IMR-90 (cell line): ENCODE results near the gene TBC1D16. TPM values are rescaled to one million over a fixed set of nuclear protein-coding genes. Genes with fewer than 3 reads are reported as not detected.

ENCODE experiments used
- ATAC-seq: fragments of 200-7000 bp; cut with Tn5 transposase; 2 replicates; pipeline ENCODE4 v1.9.1; 2020; ENCODE audit warnings: low read depth, mild to moderate bottlenecking, moderate library complexity
- BruUV-seq: library from RNA; stranded (reverse); fragments of 400-500 nt; replicated peaks from 2 replicates; lab custom pipeline; 2021; lab: Mats Ljungman, UMichigan
- CTCF ChIA-PET: fragments of 300-600 bp; formaldehyde crosslinking; extraction: SDS; loops from one replicate; lab custom pipeline; 2021; ENCODE audit warnings: antibody characterized with exemption; lab: Yijun Ruan, JAX
- POLR2A ChIA-PET: fragments of 300-600 bp; sonication (Branson Sonifier 250); formaldehyde crosslinking; loops from one replicate; lab custom pipeline; 2022; ENCODE audit warnings: antibody characterized with exemption; ENCODE audit not compliant: unreplicated experiment; lab: Charles Lee
- DNase-seq: peaks from one replicate; pipeline ENCODE4 v3.0.0; 2013
- H2AFZ ChIP-seq: replicated peaks from 2 replicates; pipeline ENCODE3; 2013; ENCODE audit warnings: low read length, mild to moderate bottlenecking; ENCODE audit not compliant: poor library complexity
- H2AK5ac ChIP-seq: 2 replicates; pipeline ENCODE4 v1.6.1; 2013; ENCODE audit warnings: low read depth, low read length, inconsistent platforms
- H2AK9ac ChIP-seq: replicated peaks from 2 replicates; pipeline ENCODE3; 2013; ENCODE audit warnings: mild to moderate bottlenecking, low read depth, low read length, moderate library complexity; ENCODE audit not compliant: poor library complexity
- H2BK120ac ChIP-seq: 2 replicates; pipeline ENCODE4 v1.6.1; 2013; ENCODE audit warnings: low read depth, low read length, inconsistent platforms
- H2BK15ac ChIP-seq: 3 replicates; pipeline ENCODE4 v1.6.1; 2013; ENCODE audit warnings: low read depth, low read length, inconsistent platforms
- H2BK20ac ChIP-seq: 2 replicates; pipeline ENCODE4 v1.6.1; 2013; ENCODE audit warnings: low read depth, mild to moderate bottlenecking, inconsistent platforms, low read length, moderate library complexity
- H2BK5ac ChIP-seq: 2 replicates; pipeline ENCODE4 v1.6.1; 2013; ENCODE audit warnings: mild to moderate bottlenecking, low read depth, low read length, inconsistent platforms; ENCODE audit not compliant: poor library complexity, severe bottlenecking
- H3K14ac ChIP-seq: replicated peaks from 2 replicates; pipeline ENCODE4 v1.6.1; 2013; ENCODE audit warnings: low read depth, low read length, inconsistent platforms
- H3K18ac ChIP-seq: 2 replicates; pipeline ENCODE4 v1.6.1; 2013; ENCODE audit warnings: low read depth, low read length, control low read depth
- H3K23ac ChIP-seq: 2 replicates; pipeline ENCODE4 v1.6.1; 2013; ENCODE audit warnings: low read depth, low read length, inconsistent platforms
- H3K27ac ChIP-seq: 2 replicates; pipeline ENCODE4 v1.5.1; 2013; ENCODE audit warnings: mild to moderate bottlenecking, control low read depth, low read length; ENCODE audit not compliant: insufficient read depth
- H3K27me3 ChIP-seq: 2 replicates; pipeline ENCODE4 v1.6.1; 2013; ENCODE audit warnings: low read length; ENCODE audit not compliant: control insufficient read depth, insufficient read depth
- H3K36me3 ChIP-seq: 2 replicates; pipeline ENCODE4 v1.6.1; 2013; ENCODE audit warnings: low read length, mixed read lengths; ENCODE audit not compliant: control insufficient read depth, insufficient read depth
- H3K4ac ChIP-seq: 2 replicates; pipeline ENCODE4 v1.6.1; 2013; ENCODE audit warnings: low read depth, low read length, inconsistent platforms
- H3K4me1 ChIP-seq: 2 replicates; pipeline ENCODE4 v1.6.1; 2013; ENCODE audit warnings: low read length, mixed read lengths; ENCODE audit not compliant: control insufficient read depth, insufficient read depth
- H3K4me2 ChIP-seq: 2 replicates; pipeline ENCODE4 v1.6.1; 2013; ENCODE audit warnings: low read depth, mild to moderate bottlenecking, control low read depth, low read length, moderate library complexity
- H3K4me3 ChIP-seq: 2 replicates; pipeline ENCODE4 v1.5.1; 2013; ENCODE audit warnings: low read depth, mild to moderate bottlenecking, control low read depth, low read length, moderate library complexity; ENCODE audit not compliant: insufficient read depth
- H3K56ac ChIP-seq: 2 replicates; pipeline ENCODE4 v1.6.1; 2013; ENCODE audit warnings: low read length, inconsistent platforms; ENCODE audit not compliant: insufficient read depth; ENCODE audit errors: extremely low read depth
- H3K79me1 ChIP-seq, 2 experiments: 2 replicates each; pipeline ENCODE4 v1.6.1; 2013; ENCODE audit warnings: low read length in 2 of 2, inconsistent platforms in 1 of 2, low read depth in 1 of 2
- H3K9ac ChIP-seq: 2 replicates; pipeline ENCODE4 v1.6.1; 2013; ENCODE audit warnings: low read depth, low read length, control low read depth
- H3K9me1 ChIP-seq: 2 replicates; pipeline ENCODE4 v1.6.1; 2013; ENCODE audit warnings: low read length, inconsistent platforms; ENCODE audit not compliant: insufficient read depth
- H3K9me3 ChIP-seq: 2 replicates; pipeline ENCODE4 v1.6.1; 2013; ENCODE audit warnings: low read length; ENCODE audit not compliant: control insufficient read depth, insufficient read depth
- H4K20me1 ChIP-seq: 2 replicates; pipeline ENCODE4 v1.6.1; 2013; ENCODE audit warnings: low read length, inconsistent platforms; ENCODE audit not compliant: insufficient read depth
- H4K5ac ChIP-seq: 2 replicates; pipeline ENCODE4 v1.6.1; 2013; ENCODE audit warnings: mild to moderate bottlenecking, low read depth, low read length, control low read depth
- H4K8ac ChIP-seq, 2 experiments: 2 replicates each; pipeline ENCODE4 v1.6.1; 2013; ENCODE audit warnings: low read depth in 2 of 2, low read length in 2 of 2, control low read depth in 1 of 2, inconsistent platforms in 1 of 2
- H4K91ac ChIP-seq: 2 replicates; pipeline ENCODE4 v1.6.1; 2013; ENCODE audit warnings: low read depth, low read length, inconsistent platforms; ENCODE audit not compliant: insufficient read depth
- CEBPB ChIP-seq: IDR thresholded peaks from 2 replicates; pipeline ENCODE4 v1.6.1; 2012; ENCODE audit warnings: low read depth, low read length, improper control_type of control experiment
- CTCF ChIP-seq: conservative IDR thresholded peaks from 2 replicates; pipeline ENCODE4 v1.5.1; 2012; ENCODE audit warnings: mild to moderate bottlenecking, low read depth, low read length, improper control_type of control experiment
- MAZ ChIP-seq: IDR thresholded peaks from 2 replicates; pipeline ENCODE4 v1.6.1; 2012; ENCODE audit warnings: low read depth, mild to moderate bottlenecking, low read length, improper control_type of control experiment, moderate library complexity, borderline replicate concordance
- MXI1 ChIP-seq: IDR thresholded peaks from 2 replicates; pipeline ENCODE4 v1.6.1; 2012; ENCODE audit warnings: low read depth, mild to moderate bottlenecking, low read length, moderate library complexity, borderline replicate concordance
- POLR2A ChIP-seq: IDR thresholded peaks from 2 replicates; pipeline ENCODE4 v1.6.1; 2012; ENCODE audit warnings: mild to moderate bottlenecking, low read depth, low read length
- RAD21 ChIP-seq: IDR thresholded peaks from 2 replicates; pipeline ENCODE4 v1.6.1; 2012; ENCODE audit warnings: low read length, improper control_type of control experiment
- RCOR1 ChIP-seq: IDR thresholded peaks from 2 replicates; pipeline ENCODE4 v1.6.1; 2012; ENCODE audit warnings: mild to moderate bottlenecking, low read length, improper control_type of control experiment; ENCODE audit not compliant: insufficient replicate concordance
- RFX5 ChIP-seq: IDR thresholded peaks from 2 replicates; pipeline ENCODE4 v1.8.0; 2012; ENCODE audit warnings: low read depth, mild to moderate bottlenecking, low read length, moderate library complexity
- SMC3 ChIP-seq: fragments of 150-350 bp; IDR thresholded peaks from 2 replicates; pipeline ENCODE4 v1.6.1; 2016; ENCODE audit warnings: low read depth, mild to moderate bottlenecking, antibody characterized with exemption, low read length, moderate library complexity
- WGBS, 2 experiments: methylation state at CpG; one replicate each; pipeline versions ENCODE4 v1.1.5 to v1.1.7; 2013; ENCODE audit warnings: missing lambda C conversion rate in 2 of 2; ENCODE audit not compliant: insufficient read length in 1 of 2; ENCODE audit errors: extremely low coverage in 2 of 2; 5-methylcytosine and 5-hydroxymethylcytosine counted together
- dilution Hi-C: fragments of 300-500 bp; cut with HindIII; formaldehyde crosslinking; loops from one replicate; pipeline ENCODE4 v1.14.3; 2018; ENCODE audit warnings: low sequenced_read_pairs; ENCODE audit not compliant: unreplicated experiment
- in situ Hi-C: fragments of 300-500 bp; cut with MboI; formaldehyde crosslinking; loops from 3 replicates; pipeline ENCODE4 v1.14.3; 2019; ENCODE audit warnings: low sequenced_read_pairs, inconsistent platforms, mixed read lengths
- intact Hi-C: fragments of 100-400 bp; cut with micrococcal nuclease; formaldehyde crosslinking; loops from 2 replicates; pipeline ENCODE4 v1.10.0; 2022
- polyA plus RNA-seq, 3 experiments: library from polyadenylated mRNA; depleted of rRNA; stranded (reverse); fragments of >200 nt; gene quantifications; 2 replicates each; pipeline ENCODE4 v1.2.3, GENCODE V29; 2012; ENCODE audit warnings: low replicate concordance in 1 of 3
- total RNA-seq: library from RNA; depleted of rRNA; stranded (reverse); fragments of >200 nt; gene quantifications from 2 replicates; pipeline ENCODE4 v1.2.3, GENCODE V29; 2012

Gene TBC1D16
- total and polyA plus RNA-seq, 2 of the 4 experiments (the other 2 are of a cell fraction): 10.1 to 16.7 TPM

DNA sequence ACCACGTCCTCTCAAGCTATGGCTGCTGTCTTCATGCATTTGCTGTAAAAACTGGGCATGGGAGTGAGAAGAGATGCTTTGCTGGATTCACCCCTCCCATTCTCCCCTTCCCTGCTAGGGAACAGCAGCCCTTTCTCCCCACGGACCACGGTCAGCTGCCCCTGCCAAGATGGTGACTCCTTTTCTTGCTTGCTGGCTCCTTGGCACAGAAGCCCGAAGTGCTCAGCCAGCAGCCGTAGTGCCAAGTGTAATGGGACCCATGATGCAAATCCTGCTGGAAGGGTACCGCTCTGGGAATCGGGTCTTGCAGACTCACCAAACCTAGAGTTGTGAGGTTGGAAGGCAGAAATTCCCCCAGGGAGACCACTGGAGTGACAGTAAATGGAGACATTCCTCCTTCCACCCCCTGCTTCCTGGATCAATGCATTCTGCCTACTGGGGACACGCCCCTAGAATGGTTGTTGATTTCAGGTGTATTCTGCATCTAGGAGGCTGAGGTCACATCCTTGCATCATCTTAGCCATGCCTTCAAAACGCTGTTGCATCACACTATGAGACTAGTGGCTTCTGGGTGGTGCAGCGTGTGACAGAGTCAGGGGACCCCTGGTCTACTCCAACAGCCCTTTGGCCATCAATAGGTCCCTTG, 133.4 kb downstream of the TBC1D16 start:
- Histone ChIP-seq H3K56ac (no peak overlapping the region), H2BK5ac (no peak overlapping the region), H3K4me2 (no peak overlapping the region), H2AK5ac (no peak overlapping the region), H2AK9ac (no peak overlapping the region), H3K36me3 (no peaks in the 10 kb centered on the region), H2BK20ac (no peak overlapping the region), H3K27me3 (peaks cover 51% of the 10 kb centered on the region), H2BK15ac (no peak overlapping the region), H4K91ac (no peak overlapping the region), H2BK120ac (no peak overlapping the region), H3K9ac (no peak overlapping the region), H3K4ac (no peak overlapping the region), H4K5ac (no peak overlapping the region), H3K14ac (no peak overlapping the region), H4K8ac (no peak overlapping the region), H4K20me1 (no peaks in the 10 kb centered on the region), H3K18ac (no peak overlapping the region), H3K4me1 (no peaks in the 10 kb centered on the region), H3K9me1 (no peaks in the 10 kb centered on the region), H3K79me1 (no peaks in the 10 kb centered on the region), H3K9me3 (peaks cover 10% of the 10 kb centered on the region), H3K27ac (no peak overlapping the region), H3K23ac (no peak overlapping the region), H2AFZ (no peak overlapping the region), H3K4me3 (no peak overlapping the region)
- ChIA-PET CTCF (no interaction called here), POLR2A (no interaction called here)
- dilution Hi-C loops: no loop called here
- ATAC-seq: no peak
- no TSS peak for BruUV-seq
- intact Hi-C loops: loop anchor here (10.0 kb wide), 1 partner anchor 47 kb away; no protein-coding TSS in a partner anchor
- in situ Hi-C loops: no loop called here
- no peak for TF ChIP-seq MAZ
- no peak for TF ChIP-seq RCOR1
- no peak for TF ChIP-seq CTCF
- peak; percentile 45; the same call in 1 of the 2 replicates for TF ChIP-seq CEBPB
- TF ChIP-seq RFX5: no peak
- TF ChIP-seq MXI1: no peak
- TF ChIP-seq POLR2A: no peak
- no peak for TF ChIP-seq RAD21
- TF ChIP-seq SMC3: no peak
- DNase-seq: no peak
- 19% methylated on average over 3 of the region's 10 CpGs; no CpG with 5 or more reads in 1 of the 2 experiments for WGBS, 2 experiments
